Upper lobe of left lung (tissue), 4 donors: Measurements from ENCODE around the gene PLAAT3.

ENCODE experiments used
- POLR2A ChIP-seq, 4 donors: fragments of 450-650 bp; IDR thresholded peaks; one replicate each; pipeline ENCODE4 v1.5.1; 2016 to 2017; ENCODE audit warnings: antibody characterized with exemption in 4 of 4, mild to moderate bottlenecking in 2 of 4
- TF ChIP-seq, protein P1 (sequence below), 6 experiments: fragments of 450-650 bp in 4 of 6; fragments of 200-600 bp in 2 of 6; sonication (generic) in 2 of 6; IDR thresholded peaks; one replicate each; pipeline ENCODE4 v1.5.1; 2016 to 2019; ENCODE audit warnings: antibody characterized with exemption in 6 of 6

DNA sequence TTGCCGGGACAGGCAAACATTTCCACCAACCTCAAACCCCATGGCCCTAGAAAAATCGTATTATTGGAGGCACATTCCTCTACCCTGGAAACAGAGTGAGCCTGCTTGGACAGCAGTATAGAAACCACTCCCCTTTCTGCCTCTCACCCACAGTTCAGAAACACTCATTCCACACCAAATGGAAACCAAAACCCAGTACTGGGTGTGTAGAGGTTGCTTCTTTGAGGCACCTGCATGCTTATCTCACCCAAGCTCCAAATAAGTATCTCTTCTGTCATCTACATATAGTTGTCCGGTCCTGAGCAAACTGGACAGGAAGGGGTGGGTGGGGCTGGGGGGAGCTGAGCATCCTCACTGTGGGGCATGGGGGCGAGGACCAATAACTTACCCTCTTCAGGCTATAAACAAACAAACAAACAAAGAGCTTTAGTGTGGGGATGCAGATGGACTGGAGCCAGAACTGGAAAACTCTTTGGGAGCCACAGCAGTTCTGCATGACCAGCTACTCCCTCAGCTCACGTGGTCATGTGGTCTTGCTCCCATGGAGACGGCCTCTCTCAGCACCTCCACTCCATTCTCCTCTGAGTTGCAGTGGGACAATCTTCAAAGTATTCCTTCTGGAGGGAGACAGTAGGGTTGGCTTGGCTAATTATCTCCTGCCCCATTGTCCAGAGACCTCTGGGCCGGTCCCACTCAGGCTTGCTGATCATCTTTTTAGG is 50.0 kb downstream of the PLAAT3 start:
- TF ChIP-seq, protein P1, sequence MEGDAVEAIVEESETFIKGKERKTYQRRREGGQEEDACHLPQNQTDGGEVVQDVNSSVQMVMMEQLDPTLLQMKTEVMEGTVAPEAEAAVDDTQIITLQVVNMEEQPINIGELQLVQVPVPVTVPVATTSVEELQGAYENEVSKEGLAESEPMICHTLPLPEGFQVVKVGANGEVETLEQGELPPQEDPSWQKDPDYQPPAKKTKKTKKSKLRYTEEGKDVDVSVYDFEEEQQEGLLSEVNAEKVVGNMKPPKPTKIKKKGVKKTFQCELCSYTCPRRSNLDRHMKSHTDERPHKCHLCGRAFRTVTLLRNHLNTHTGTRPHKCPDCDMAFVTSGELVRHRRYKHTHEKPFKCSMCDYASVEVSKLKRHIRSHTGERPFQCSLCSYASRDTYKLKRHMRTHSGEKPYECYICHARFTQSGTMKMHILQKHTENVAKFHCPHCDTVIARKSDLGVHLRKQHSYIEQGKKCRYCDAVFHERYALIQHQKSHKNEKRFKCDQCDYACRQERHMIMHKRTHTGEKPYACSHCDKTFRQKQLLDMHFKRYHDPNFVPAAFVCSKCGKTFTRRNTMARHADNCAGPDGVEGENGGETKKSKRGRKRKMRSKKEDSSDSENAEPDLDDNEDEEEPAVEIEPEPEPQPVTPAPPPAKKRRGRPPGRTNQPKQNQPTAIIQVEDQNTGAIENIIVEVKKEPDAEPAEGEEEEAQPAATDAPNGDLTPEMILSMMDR (IDR thresholded peaks at IDR 0.05) = no peak
- no peak for TF ChIP-seq POLR2A (IDR thresholded peaks at IDR 0.05)
